ENCODE results near the gene CNTN4.

DNA sequence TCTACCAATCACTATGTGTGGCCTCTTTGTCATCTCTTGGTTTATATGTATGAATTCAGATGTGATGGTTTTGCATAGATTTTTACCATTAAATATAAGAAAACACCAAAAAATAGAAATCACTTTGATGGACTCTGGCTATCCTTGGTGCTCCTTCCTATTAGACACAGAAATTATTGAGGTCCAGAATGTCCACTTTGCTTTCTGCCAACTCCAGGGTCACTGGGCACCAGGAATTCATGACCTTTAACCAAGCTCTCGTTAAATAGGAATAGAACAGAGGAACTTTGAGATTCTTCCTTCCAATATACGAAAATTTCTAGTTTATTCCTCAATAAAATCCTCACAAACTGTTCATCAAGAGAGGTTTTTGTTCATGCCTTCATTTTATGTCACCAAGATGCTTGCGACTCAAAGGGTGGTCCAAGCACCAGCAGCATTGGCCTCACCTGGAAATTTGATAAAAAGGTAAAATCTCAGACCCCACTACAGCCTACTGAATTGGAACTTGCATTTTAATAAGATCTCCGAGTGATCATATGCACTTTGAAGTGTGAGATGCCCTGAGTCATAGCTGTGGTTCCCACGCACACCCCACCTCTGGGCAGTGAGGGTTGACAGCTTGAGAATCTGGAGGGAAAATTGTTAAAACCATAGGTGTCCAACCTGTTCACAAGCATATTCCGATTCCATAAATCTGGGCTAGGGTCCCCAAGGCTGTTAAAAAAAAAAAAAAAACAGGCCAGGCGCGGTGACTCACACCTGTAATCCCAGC, 725.0 kb downstream of the CNTN4 start:
- no peak for TF ChIP-seq POLR2A (IDR thresholded peaks at IDR 0.05)
- TF ChIP-seq, protein P1, sequence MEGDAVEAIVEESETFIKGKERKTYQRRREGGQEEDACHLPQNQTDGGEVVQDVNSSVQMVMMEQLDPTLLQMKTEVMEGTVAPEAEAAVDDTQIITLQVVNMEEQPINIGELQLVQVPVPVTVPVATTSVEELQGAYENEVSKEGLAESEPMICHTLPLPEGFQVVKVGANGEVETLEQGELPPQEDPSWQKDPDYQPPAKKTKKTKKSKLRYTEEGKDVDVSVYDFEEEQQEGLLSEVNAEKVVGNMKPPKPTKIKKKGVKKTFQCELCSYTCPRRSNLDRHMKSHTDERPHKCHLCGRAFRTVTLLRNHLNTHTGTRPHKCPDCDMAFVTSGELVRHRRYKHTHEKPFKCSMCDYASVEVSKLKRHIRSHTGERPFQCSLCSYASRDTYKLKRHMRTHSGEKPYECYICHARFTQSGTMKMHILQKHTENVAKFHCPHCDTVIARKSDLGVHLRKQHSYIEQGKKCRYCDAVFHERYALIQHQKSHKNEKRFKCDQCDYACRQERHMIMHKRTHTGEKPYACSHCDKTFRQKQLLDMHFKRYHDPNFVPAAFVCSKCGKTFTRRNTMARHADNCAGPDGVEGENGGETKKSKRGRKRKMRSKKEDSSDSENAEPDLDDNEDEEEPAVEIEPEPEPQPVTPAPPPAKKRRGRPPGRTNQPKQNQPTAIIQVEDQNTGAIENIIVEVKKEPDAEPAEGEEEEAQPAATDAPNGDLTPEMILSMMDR (IDR thresholded peaks at IDR 0.05), result no peak

Data from body of pancreas (tissue), 4 donors.